NCI-H2107 treated with DMSO at 0.1 percent for 48 hours (cell line): Measurements from ENCODE around the gene CCNF.

Source experiments
- DNase-seq: peaks from one replicate; lab custom pipeline; 2025; ENCODE audit not compliant: unreplicated experiment; lab: John Stamatoyannopoulos, UW

Gene CCNF

DNA sequence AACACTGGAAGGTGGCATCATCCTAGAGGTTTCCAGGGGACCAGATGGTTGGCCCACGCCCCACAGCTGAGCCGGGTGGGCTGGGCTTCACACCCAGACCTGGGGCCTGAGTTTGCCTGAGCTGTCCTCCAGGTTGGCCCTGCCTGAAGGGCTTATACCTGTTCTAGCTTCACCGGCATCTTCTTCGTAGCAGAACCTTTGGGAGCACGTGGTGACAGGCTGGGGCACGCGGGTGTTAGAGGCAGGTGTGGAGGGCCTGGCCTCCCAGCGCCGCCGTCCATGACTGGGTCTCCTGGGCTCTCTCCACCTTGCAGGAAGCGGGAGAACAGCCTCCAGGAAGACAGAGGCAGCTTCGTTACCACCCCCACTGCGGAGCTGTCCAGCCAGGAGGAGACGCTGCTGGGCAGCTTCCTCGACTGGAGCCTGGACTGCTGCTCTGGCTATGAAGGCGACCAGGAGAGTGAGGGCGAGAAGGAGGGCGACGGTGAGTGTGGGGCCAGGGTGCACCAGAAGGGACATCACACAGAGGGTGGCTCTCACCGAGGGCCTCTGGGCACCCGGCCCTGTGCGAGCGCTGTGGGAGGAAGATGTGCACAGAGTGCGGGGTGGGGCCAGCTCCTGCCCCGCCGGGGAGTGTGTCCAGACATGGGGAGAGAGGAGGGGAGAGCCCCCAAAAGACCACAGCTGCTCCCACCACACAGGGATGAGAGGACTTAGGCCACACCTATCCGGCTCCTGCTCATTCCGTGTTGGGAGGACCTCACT is 26.0 kb downstream of the CCNF start:
- DNase-seq: no peak

DNA sequence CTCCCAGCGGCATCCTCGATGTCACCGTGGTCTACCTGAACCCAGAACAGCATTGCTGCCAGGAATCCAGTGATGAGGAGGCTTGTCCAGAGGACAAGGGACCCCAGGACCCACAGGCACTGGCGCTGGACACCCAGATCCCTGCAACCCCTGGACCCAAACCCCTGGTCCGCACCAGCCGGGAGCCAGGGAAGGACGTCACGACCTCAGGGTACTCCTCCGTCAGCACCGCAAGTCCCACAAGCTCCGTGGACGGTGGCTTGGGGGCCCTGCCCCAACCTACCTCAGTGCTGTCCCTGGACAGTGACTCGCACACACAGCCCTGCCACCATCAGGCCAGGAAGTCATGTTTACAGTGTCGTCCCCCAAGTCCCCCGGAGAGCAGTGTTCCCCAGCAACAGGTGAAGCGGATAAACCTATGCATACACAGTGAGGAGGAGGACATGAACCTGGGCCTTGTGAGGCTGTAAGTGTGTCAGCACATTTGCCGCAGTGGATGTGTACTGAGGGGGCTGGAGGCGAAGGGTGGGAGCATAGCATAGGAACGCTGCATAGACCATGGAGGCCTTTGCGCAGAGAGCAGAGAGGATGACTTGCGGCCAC is 27.4 kb downstream of the CCNF start:
- no peak for DNase-seq

DNA sequence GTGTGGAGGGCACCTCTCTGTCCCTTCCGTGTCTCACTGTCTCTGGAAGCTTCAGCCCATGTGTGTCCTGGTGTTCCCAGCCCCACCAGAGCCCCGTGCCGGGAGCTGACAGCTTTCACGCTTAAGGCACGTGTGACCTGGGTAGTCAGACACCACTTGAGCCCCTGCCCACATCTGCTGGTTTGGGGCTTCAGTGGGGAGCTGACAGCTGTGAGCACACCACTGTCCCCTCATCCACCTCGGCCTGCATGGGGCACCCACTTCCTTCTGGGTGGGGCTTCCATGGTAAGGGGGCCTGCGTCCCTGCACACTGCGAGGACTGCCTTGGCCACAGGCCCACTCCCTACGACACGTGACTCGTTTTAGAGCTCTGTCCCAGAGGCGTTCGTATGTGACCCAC is 28.0 kb downstream of the CCNF start:
- DNase-seq: no peak

DNA sequence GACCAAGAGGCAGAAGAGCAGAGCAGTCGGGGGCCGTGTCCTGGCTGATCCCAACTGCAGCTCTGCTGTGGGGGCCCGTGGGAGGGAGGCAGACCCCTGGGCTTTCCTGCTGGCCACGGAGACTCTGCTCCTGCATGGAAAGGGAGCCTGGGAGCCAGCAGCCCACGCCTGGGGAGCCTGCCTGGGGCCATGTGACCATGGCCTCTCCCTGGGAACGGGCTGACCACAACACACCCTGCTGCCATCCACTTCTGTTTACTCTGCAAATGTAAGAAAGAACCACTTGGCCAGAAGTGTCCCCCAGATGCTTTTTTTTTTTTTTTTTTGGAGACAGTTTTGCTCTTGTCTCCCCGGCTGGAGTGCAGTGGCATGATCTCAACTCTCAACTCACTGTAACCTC is 28.7 kb downstream of the CCNF start:
- no peak for DNase-seq

DNA sequence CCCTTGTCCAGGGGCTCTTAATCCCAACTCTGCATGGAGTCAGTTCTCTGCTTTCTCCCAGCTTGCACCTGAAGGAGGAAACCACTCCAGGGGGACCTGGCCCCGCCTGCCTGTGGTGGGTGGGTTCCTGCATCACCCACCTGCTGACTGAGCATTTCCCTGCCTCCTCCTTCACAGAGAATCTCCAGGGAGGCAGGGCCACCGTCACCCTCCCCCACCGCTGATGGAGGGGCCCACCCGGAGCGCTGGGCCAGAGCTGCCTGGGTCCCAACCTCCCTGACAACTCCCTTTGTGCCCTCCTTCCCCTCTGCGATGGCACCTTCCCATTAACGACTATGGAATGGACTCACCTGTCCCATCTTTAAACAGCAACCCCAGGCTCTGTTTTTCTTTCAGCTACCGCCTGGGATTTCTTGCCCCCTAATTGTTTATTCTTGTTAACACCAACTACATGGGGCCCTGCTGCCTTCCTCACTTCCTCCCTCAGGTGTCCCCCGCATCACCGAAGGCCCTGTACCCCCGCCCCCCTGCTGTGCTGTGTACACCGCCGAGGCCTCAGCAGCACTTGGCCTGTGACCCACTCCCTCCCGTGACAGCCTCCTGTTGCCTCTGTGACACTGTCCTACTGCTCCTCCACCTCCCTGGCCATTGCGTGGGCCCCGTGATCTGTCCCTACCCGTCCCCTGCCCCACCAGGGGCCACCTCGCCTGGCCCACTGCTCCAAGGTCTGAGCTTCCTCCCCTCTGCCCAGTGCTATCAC is 29.8 kb downstream of the CCNF start:
- DNase-seq: no peak

- DNase-seq: peak; percentile 87
These were observed 30.6 kb downstream of the CCNF start, which contains the start of gene TEDC2 for GRCh38 chr16:2459647-2460390. TSS of gene TEDC2 (plus strand) at chr16:2460109. CDS start at chr16:2460145, 36 bp downstream.

- no peak for DNase-seq
These were observed 31.1 kb downstream of the CCNF start for GRCh38 chr16:2460391-2460713.

DNA sequence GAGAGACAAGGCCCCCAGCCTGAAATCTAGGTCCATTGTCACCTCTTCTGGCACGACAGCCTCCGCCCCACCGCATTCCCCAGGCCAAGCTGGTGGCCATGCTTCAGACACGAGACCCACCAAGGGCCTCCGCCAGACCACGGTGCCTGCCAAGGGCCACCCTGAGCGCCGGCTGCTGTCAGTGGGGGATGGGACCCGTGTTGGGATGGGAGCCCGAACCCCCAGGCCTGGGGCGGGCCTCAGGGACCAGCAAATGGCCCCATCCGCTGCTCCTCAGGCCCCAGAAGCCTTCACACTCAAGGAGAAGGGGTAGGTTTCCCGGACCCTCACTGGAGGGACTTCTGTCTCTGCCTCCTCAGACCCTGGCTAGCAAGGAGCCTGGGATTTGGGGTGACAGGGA is 31.7 kb downstream of the CCNF start:
- no peak for DNase-seq

GRCh38 chr16:2462031-2462866 is 33.0 kb downstream of the CCNF start:
- DNase-seq: no peak

GRCh38 chr16:2464333-2464732 is 35.1 kb downstream of the CCNF start:
- no peak for DNase-seq

GRCh38 chr16:2465653-2466415 is 36.6 kb downstream of the CCNF start:
- no peak for DNase-seq

DNA sequence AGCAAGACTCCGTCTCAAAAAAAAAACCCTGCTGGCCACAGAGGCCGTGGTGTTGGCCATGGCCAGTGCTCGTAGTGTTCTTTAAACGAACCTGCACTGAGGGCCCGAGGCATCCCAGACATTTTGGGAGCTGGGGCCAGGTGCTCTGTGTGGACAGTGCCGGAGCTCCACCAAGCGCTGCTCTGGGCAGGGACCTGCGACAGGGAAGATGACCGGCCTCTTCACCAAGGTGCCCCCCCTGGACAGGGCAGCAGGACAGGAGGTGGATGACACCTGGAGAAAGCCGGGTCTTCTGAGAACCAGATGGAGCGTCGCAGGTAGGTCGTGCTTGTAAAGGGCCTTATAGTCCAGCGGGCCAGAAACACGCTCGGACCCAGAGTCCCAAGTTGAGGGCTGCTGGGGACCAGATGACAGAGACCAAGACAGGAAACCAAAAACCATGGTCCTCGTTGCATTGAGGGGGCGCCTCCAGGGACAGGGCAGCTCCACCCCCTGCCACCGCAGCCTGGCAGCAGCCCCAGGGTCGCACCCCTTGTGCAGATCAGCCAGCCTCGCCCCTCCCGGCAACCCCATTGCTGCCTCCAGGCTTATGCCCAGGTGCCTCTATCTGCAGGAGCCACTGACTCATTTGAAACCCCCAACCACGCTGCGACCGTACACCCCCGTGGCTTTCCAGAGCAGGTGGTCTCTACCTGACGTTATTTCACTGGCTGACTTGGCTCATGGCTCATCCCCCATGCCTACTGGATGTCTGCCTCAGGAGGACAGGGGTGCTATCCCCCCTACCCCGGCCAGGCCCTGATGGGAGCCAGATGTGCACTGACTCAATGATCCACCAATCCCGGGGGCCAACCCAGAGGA is 37.6 kb downstream of the CCNF start:
- no peak for DNase-seq

DNA sequence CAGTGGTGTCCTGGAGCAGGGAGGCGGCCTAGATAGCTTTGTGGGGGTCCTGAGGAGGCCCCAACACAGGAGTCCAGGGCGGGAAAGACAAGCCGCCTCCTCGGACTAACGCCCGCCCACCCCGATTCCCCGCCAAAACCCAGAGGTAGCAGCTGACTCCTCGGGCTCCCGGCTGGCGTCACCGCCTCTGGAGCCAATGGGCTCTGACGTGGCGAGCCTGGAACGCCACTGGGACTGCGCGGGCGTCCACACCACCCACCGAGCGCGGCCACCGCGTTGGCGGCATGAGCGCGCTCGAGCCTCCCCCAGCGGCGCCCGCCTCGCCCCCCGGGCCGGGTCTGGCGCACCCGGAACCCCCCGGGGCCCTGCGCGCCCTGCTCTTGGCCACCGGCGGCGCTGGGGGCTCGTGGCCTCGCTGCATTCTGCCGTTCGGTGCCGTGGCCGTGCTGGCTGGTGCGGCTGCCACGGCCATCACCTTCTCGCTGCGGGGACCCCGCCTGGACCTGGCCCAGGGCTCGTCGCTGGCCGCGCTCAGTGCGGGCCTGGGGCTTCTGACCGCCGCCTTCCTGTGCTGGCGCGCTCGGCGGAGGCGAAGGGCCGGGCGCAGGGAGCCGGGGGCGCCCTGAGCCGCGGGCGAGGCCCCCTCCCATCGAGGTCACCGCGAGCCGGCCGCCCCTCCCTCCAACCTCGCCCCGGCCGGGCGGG is 38.4 kb downstream of the CCNF start:
- DNase-seq: peak; percentile 73

DNA sequence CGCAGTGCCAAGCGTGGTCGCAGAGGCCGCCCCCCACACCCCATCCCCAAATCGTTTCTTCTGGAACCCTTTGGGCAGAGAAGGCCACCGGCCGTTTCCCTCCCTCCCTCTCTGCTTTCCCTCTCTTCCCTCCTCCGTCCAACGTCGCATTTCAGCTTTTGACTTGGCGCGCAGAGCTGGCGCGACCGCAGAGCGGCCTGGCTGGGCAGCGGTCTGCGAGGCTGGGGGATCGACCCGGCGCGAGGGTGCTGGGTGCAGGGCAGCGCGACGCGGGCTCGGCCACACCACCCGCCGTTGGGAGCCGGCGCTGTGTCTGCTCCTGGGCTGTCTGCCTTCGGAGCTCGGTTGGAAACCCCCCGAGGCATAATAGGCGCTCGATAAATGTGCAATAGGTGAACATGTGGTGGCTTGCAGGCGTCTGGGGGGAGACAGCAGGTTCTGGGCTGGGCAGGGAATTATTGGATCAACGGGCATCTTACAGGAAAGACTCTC is 39.0 kb downstream of the CCNF start:
- no peak for DNase-seq

- DNase-seq: peak; percentile 93
These were observed 39.6 kb downstream of the CCNF start for GRCh38 chr16:2468725-2469398.

GRCh38 chr16:2469399-2470233 is 40.4 kb downstream of the CCNF start:
- no peak for DNase-seq

GRCh38 chr16:2470234-2470601 is 41.0 kb downstream of the CCNF start:
- DNase-seq: no peak
